NCI-H2196 (cell line): ENCODE measurements around the gene GLS.
"Not testable (repeated sequence)": the region's sequence is repeated elsewhere in the genome, so short reads cannot be mapped to it uniquely, and the experiment has no call there.

Experiments used
- DNase-seq: peaks from one replicate; lab custom pipeline; 2025; ENCODE audit not compliant: unreplicated experiment; lab: John Stamatoyannopoulos, UW

The GLS gene

DNA sequence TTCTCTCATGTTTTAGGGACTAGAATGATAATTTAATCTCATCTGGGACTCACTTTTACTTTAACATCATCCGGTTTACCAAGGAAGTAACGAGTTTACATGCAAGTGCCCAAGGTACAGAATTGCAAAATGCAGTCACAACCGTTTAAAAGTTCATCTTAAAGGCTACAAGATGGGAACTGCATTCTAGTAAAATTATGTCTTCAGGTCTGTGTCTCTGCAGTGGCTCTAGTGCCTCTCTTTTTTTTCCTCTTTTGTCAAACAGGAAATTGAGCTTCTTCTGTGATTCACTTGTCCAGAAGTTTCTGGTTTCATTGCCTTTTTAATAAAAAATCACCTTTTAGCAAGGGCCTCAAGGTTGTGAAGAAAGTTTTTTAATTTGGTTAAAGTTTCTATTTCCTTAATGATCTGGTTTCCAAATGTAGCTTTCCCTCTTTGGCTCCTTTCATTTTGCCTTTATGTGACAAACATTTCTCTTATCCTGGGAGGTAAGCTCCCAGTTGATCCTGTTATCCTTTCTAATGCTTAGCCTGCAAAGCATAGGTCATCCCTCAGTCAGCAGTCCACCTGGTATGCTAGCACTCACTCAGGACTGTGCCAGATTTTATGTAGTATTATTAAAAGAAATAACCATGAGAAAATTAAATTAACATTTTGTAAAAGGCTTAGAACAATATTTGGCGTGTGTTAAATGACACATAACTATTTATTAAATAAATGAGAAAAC, 2.4 kb downstream of the GLS start:
- DNase-seq, result no peak

DNA sequence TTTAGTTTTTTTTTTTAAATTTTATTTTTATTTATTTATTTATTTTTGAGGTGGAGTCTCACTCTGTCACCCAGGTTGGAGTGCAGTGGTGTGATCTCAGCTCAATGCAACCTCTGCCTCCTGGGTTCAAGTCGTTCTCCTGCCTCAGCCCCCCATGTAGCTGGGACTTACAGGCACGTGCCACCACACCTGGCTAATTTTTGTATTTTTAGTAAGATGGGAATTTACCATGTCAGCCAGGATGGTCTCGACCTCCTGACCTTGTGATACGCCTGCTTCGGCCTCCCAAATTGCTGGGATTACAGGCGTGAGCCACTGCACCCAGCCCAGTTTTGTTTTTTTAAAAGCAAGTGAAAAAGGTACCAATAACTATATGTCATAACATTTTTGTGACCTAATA, 5.2 kb downstream of the GLS start:
- not testable (repeated sequence) for DNase-seq

DNA sequence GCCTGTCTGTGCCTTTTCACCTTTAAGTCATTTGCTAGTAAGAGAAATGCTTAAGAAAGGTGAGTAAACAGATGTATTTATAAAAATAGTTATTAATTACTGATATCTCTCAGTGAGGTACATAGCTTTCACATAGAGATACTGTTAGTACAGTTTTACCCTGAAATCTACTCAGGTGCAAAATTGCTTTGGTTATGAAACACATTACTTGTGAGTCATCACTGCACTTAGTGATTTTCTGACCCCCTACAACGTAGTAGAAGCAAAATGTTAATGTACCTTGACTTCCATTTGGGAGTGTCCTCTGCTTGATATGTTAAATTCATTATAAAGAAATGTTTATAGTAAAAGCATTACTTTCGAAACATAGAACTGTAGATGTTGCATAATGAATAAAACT, 6.5 kb downstream of the GLS start:
- no peak for DNase-seq

DNA sequence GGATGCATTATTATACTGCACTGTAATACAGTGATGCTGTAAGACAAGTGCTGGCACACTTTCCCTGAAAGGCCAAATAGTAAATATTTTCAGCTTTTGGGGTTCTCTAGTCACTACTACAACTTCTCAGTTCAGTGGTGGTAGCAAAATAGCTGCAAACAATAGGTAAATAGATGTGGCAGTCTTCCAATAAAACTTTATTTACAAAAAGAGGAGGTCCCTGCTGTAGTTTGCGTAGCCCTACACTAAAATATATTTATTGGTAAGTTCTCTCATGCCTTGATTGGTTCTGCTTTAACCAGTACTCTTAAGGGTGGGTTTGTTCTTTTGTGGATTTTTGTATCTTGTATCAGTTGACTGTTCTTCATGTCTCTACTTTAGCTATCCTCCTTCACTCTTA, 7.8 kb downstream of the GLS start:
- no peak for DNase-seq

DNA sequence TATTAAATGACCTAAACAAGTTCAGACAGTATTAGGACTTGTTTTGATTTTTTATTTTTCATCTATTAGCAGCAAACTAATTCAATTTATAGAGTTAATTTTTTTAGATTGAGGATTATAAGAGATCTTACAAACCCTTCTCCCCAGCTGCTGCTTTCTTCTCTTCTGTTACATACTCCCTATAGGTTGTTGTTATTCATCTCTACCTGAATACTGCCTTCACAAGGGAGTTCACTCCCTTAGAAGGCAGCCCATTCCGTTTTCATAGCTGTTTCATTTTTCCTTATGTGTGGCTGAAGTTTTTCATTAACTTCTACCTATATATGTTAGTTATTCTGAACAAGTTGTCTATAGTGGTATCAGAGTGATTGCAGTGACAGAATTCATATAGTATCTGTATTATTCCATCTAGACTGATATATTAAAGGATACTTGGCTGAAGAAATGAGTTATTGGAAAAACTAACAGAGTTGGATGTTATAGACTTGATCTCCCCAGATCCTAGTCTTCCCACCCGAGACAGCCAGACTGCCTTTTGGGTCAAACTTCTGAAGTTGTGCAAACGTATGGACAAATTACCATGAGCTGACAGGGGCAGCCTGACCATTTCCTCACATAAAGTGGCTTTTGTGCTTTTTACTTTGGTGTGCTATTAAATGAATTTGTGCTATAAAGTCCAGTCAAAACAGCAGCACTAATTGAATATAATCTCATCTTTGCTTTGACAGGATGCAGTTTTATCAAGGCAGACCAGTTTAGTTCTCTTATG, 8.7 kb downstream of the GLS start:
- no peak for DNase-seq

DNA sequence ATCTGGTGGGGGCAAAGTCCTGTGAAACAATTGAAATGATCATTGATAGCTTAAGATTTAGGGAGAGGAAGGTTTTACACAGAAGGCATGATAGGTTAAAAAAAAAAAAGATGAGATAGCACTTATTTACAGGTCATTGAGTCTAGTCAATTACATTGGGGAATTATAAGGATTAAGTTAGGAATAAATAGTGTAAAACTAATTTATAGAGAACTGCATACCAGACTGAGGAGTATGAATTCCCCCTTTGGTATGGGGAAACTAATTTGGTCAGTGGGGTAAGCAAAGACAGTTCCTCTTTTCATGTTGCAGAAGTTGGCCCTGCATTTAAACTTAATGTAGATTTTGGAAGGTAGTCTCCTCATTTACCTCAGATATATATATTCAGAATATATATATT, 10.8 kb downstream of the GLS start:
- DNase-seq, result no peak

DNA sequence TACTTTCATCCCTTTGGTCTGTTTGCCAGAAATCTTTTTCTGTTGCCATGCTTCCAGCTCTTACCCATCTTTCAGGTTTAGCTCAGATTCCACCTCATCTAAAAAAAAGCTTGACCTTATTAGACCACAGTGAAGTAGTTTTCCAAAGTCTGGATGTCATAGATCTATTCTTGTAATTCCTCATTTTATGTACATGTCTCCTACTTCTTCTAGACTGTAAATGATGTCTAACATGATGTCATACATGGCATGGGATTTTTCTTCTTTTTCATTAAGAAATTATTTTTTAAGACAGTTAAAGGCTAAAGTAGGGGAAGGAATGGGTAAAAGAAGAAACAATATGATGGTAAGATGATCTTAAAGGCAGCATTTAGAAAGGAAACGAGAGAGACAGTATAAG, 11.3 kb downstream of the GLS start:
- no peak for DNase-seq

DNA sequence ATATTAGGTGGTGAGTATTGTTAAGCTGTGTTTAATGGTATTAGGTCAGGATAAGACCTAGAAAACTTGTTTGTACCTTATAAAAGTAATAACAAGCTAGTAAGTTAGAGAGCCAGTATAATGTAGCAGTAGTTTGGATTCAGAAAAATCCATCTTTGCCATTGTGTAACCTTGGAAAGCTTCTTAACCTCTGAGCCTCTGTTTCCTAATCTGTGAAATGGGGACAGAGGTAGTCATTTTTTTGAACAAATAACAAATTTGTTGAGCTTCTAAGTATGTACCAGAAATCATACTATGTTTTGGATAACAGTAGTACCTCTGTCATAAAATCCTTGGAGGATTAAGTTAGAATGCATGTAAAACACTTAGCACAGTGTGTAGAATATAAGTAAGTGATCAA, 12.5 kb downstream of the GLS start:
- DNase-seq, result no peak

DNA sequence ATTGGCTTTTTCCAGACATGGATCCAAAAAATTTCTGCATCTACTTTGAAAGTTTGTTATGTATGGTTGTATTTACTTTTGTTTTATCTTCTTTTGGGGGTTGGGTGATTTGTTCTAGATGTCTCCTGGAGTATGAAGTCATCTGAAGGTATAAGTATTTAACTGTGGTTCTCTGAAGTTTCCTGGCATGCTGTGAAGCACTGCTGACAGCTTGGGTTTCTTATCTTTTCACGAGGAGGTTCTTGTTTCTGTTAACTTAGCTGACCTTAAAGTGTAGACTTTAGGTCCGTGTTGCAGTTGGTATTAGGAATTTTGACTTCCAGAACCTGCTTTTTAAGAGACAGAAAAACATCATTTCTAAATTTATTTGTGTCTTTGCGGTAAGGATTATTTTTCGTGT, 15.9 kb downstream of the GLS start:
- no peak for DNase-seq

DNA sequence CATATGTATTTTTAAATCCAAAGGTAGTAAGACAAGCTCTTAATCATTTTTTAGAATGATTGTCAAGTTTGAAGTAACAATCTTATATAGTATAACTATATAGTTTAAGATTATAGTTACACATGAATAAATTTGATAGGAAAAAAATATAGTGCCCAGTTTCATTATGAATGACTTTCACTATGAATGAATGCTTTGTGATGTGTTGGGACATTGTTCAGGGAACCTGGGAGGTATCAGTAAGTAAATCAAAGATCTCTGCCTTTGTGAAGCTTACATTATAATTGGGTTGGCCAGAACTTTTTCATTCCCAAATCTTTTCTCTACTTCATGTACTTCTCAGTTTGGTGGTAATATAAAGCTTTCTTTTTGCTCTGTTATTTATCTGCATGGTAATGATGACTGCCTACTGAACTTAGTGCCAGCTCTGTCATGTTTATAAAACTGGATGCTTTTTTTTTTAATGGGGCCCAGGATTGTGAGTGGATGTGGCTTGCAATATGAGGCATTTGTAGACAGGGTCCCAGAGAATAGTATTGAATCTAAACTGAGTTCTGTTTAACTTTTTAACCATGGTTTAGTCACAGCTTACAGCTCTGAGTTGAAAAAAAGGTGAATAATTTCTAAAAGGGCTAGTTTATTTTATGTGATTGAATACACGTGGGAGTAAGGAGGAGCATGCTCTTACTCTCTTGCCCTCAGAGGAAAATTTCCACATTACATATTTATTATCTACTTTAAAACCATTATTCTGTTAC, 23.3 kb downstream of the GLS start:
- no peak for DNase-seq

DNA sequence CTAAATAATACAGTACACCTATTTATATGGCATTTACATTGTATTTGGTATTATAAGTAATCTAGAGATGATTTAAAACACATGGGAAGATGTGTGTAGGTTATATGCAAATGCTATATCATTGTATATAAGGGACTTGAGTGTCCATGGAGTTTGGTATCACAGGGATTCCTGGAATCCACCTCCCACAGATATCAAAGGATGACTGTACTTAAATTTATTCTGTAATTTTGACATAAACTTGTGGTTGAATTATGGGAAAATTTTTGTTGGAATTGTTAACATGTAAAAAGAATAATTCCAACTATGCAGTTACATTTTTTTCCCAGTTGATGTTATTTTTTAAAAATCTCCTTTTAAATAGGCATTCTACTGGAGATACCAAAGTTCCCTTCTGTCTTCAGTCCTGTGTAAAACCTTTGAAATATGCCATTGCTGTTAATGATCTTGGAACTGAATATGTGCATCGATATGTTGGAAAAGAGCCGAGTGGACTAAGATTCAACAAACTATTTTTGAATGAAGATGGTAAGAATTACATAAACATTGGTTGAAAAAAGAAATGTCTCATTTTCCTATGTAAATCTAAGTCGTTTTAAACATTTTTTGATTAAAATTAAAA, 24.1 kb downstream of the GLS start:
- DNase-seq, result no peak

DNA sequence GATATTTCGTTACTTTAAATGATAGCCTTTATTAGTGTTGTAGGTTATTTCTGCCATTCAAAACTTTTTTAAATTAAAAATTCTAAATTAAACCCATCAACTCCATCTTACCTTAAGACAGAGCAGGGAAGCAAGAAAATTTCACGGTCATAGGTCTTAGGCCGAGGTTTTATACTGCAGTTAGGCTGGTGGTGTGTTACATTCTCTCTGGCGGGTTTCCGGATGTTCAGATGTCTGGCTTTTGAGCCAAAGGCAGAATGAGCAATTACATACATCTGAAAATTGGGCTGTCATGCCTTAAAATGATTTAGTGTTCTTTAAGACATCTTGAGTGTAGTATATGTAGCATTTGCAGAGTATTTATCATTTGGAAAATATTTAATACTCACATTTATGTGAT, 27.9 kb downstream of the GLS start:
- no peak for DNase-seq

DNA sequence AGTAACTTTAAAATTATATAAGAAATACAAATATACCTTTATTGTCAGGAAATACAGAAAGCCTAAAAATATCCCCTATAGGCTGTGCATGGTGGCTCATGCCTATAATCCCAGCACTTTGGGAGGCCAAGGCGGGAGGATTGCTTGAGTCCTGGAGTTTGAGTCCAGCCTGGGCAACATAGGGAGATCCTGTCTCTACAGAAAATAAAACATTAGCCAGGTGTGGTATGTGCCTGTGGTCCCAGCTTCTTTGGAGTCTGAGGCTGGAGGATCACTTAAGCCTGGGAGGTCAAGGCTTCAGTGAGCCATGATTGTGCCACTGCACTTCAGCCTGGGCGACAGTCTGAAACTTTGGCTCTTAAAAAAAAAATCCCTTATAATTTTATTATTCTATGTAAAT, 29.1 kb downstream of the GLS start:
- DNase-seq, result no peak

DNA sequence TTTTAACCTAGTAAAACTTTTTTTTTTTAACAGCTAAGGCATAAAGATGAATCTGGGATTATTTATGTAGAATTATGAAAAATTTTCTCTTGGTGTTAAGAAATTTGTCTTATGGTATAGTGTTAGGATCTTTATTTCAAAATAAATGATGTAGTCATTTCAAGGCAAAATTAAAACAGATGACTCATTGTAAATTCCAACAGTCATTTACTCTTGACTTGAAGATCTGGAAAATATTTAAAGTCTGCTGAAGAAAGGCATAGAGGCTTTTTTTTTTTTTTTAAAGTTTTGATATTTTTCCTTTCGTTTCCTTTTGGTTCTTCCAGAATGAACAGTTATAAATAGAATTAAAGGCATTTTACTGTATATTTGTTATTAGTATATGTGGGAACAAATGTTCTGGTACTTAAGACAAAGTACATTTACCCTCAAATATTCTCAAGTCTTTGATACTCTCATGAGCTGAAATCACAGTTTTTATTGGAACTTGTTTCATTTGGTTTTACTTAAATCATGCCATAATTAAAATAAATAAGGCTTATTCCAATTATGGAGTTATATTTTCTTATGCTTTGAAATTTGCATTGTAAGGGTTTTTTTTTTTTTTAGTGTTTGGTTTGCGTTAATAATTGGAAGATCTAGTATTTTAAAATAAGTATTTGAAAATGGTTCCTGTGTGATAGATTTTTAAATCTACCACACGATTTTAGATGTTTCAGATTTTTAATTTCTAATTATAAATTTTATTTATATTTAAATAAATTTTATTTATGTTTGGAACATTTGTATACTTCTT, 29.9 kb downstream of the GLS start:
- DNase-seq, result no peak

DNA sequence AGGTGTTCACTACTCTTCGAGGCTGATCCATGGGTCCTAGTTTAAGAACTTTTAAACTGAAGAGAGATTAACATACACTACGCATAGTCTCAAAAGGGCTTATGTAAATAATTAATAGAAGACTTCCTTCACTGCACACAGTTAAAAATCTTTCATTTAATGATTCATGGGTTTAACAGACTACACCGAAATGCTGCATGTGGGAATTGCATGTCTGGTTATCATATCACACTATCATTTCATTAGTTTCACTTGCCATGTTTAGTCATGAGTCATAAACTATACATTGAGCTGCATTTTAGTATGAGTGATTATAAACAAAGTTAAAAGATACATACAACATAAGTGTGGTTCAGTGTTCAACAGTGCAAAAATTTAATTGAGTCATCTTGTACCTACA, 31.2 kb downstream of the GLS start:
- no peak for DNase-seq

DNA sequence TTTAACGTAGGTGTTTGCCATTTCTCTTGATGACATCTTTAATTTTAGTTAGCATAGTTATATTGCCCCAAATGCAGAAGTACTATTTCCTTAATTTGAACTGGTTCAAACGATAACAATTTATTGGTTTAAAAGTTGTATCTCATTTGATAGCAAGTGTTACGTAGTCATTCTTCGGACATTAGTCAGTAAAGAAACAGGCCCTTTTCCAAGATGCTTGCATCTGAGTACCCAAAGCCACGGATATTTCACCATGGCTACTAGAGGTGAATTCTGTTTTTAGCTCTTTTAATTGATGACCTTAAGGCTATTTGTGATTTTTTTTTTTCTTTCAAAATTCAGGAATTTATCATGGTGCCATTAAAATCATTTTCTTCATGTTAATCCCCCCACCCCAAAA, 32.1 kb downstream of the GLS start:
- DNase-seq, result no peak

DNA sequence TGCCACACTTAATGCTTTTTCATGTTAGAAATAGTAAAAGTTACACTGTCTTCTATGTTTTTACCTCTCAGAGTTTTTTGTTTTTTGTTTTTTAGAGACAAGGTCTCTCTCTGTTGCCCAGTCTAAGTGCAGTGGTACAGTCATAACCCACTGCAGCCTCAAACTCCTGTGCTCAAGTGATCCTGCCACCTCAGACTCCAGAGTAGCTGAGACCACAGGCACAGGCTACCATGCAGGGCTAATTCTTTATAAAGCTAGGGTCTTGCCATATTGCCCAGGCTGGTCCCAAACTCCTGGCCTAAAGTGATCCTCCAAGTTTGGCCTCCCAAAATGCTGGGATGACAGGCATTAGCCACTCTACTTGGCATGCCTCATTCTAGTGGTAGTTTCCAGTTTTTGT, 33.1 kb downstream of the GLS start:
- no peak for DNase-seq

DNA sequence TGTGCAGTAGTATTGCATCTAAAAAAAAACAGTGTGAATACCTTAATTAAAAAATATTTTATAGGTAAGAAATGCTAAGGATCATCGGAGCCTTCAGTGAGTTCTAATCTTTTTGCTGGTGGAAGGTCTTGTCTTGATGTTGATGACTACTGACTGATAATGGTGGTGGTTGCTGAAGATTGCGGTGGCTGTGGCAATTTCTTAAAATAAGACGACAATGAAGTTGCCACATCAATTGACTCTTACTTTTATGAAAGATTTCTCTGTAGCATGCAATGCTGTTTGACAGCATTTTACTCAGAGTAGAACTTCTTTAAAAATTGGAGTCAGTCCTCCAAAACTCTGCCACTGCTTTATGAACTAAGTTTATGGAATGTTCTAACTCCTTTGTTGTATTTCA, 36.2 kb downstream of the GLS start:
- DNase-seq, result no peak

DNA sequence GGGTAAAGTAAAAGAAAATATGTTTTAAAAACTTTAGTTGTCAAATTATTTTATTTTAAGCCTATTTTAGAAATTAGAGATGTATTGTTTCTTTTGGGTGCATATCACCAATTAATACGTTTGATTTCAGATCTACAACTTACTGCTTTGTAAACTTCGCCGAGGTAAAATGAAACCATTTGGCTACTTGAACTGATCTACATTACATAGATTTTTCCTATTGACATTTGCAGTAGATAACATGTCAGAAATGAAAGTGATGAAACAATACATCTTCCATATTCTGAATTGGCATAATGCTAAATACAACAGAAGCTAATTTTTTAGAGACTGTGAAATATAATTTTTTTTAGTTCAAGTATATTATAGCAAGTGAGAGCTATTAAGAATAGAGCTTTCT, 39.5 kb downstream of the GLS start:
- DNase-seq, result no peak

DNA sequence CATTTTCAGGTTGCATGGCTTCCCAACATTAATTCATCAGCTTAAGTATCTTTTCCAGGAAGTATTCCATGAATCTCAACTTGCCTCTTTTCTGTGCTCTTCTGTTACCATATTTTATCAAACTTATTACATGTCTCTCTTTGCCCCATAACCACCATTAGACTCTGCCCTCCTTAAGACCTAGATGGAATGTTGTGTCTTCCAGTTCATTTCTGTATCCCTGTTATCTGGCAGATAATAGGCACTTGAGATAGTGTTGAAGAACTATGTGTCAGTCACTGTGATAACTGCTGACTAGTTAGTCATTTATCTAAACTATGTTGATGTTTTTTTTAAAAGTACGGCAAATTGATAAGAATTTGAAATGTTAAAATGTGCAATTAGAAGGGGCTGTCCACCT, 41.8 kb downstream of the GLS start:
- DNase-seq, result no peak

DNA sequence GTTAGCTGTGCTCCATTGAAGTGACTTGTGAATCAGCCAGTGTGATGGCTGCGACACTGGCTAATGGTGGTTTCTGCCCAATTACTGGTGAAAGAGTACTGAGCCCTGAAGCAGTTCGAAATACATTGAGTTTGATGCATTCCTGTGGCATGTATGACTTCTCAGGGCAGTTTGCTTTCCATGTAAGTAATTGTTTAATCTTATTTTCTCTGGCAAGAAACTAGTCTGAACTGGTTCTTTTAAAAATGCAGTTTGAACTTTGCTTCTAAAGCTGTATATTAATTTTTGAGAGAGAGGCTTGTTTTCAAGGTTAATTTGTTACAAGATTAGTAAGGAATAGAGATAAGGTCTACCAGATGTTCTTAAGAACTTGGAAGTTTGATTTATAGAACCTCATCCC, 46.7 kb downstream of the GLS start:
- no peak for DNase-seq
